Embryonic facial prominence (tissue), 1 donor: ENCODE data around the gene BRCA1.
"Not testable (repeated sequence)": the region's sequence is repeated elsewhere in the genome, so short reads cannot be mapped to it uniquely, and the experiment has no call there.

Source experiments
- DNase-seq: peaks from one replicate; pipeline ENCODE4 v3.0.0-alpha.2; 2016; ENCODE audit errors: extremely low spot score

The BRCA1 gene

GRCh38 chr17:43125133-43125966 is at the start of gene BRCA1:
TSS of gene BRCA1 (minus strand) at chr17:43125364. CDS start at chr17:43124096, 1,268 bp downstream.
- peak; percentile 98 for DNase-seq

- peak; percentile 31 for DNase-seq
These were observed 46.7 kb upstream of the BRCA1 start for GRCh38 chr17:43171586-43172487.

GRCh38 chr17:43170766-43171585 is 45.8 kb upstream of the BRCA1 start, which contains the start of gene NBR1:
TSS of gene NBR1 (plus strand) at chr17:43171214. CDS start at chr17:43175800, 4,586 bp downstream.
- peak; percentile 97 for DNase-seq

GRCh38 chr17:43170140-43170765 is 45.1 kb upstream of the BRCA1 start:
- peak; percentile 97 for DNase-seq

GRCh38 chr17:43169561-43170139 is 44.5 kb upstream of the BRCA1 start:
- no peak for DNase-seq

GRCh38 chr17:43165971-43166370 is 40.8 kb upstream of the BRCA1 start:
- DNase-seq: not testable (repeated sequence)

- not testable (repeated sequence) for DNase-seq
These were observed 34.8 kb upstream of the BRCA1 start for GRCh38 chr17:43159957-43160356.

- DNase-seq: not testable (repeated sequence)
These were observed 34.1 kb upstream of the BRCA1 start for GRCh38 chr17:43159232-43159631.

- no peak for DNase-seq
These were observed 30.5 kb upstream of the BRCA1 start for GRCh38 chr17:43155666-43156065.

GRCh38 chr17:43153197-43153835 is 28.2 kb upstream of the BRCA1 start:
- DNase-seq: not testable (repeated sequence)

- no peak for DNase-seq
These were observed 26.8 kb upstream of the BRCA1 start for GRCh38 chr17:43151880-43152456.

GRCh38 chr17:43146649-43147048 is 21.5 kb upstream of the BRCA1 start:
- no peak for DNase-seq

GRCh38 chr17:43143201-43143600 is 18.0 kb upstream of the BRCA1 start:
- no peak for DNase-seq

- no peak for DNase-seq
These were observed 17.0 kb upstream of the BRCA1 start for GRCh38 chr17:43142153-43142552.

GRCh38 chr17:43140396-43141332 is 15.5 kb upstream of the BRCA1 start:
- no peak for DNase-seq

- not testable (repeated sequence) for DNase-seq
These were observed 13.4 kb upstream of the BRCA1 start for GRCh38 chr17:43138531-43138930.

GRCh38 chr17:43136574-43136973 is 11.4 kb upstream of the BRCA1 start:
- DNase-seq: not testable (repeated sequence)

GRCh38 chr17:43135454-43135819 is 10.3 kb upstream of the BRCA1 start:
- DNase-seq: no peak
